ENCODE measurements around the gene TUT1.
"Not testable (repeated sequence)": the region's sequence is repeated elsewhere in the genome, so short reads cannot be mapped to it uniquely, and the experiment has no call there.

TUT1 gene

DNA sequence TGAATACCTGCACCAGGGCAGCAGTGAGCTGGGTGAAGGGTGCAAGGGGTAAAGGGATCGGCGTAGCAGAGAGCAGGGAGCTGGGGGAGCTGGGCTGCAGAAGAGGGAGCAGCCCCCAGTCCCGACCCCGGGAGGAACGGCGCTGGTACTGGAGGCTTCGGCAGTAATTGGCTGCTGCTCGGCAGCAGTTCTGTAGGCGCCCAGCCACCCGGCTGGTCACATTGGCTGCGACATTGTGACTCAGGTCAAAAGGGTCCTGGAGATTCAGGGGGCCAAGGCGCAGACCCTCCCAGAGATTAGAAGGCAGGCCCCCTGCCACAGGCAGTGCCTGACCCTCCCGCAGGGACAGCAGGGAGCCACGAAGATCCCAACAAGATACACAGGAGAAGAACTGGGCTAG, 15.5 kb downstream of the TUT1 start:
- Histone ChIP-seq H3K27ac (ENCODE audit: low read length) (peak overlapping the region; percentile 91), H3K9me3 (ENCODE audit: control insufficient read depth in 2 of 2, low read length in 2 of 2) (no peaks in the 10 kb centered on the region), H3K27me3 (ENCODE audit: control insufficient read depth in 1 of 2, insufficient read depth in 2 of 2, low read length in 2 of 2) (no peaks in the 10 kb centered on the region), H3K4me1 (ENCODE audit: control insufficient read depth, insufficient read depth, low read length) (peaks cover 37% of the 10 kb centered on the region), H3K36me3 (ENCODE audit: control insufficient read depth in 2 of 2, insufficient read depth in 2 of 2, low read length in 2 of 2) (peaks cover 22 to 28% of the 10 kb centered on the region in 2 donors), H3K9ac (ENCODE audit: low read length in 2 of 2) (no peak overlapping the region), H3K4me3 (ENCODE audit: low read length in 2 of 2) (no peak overlapping the region)

DNA sequence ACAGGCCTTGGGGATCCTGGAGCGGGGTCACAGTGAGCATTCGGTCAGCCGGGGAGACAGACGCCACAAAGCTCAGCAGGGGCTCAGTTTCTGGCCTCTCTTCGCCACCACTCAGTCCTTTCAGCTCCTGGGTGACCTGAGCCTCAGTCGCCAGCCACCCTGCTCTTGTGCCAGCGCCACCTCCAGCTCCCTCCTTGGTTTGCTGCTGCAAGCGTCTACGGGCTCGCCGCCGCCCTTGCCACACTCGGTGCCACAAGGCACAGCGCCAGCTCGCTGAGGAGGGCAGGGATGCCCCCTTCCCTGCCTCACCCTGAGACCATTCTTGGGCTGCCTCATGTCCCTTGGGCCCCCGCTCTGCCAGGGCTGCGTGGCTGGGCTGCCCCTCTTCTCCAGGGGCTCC, 16.2 kb downstream of the TUT1 start:
- peaks cover 27 to 31% of the 10 kb centered on the region in 2 donors for H3K36me3 ChIP-seq (ENCODE audit: control insufficient read depth in 2 of 2, insufficient read depth in 2 of 2, low read length in 2 of 2)
- peak overlapping the region; percentile 91 to 97 for H3K4me3 ChIP-seq (ENCODE audit: low read length in 2 of 2)
- H3K27me3 ChIP-seq (ENCODE audit: control insufficient read depth in 1 of 2, insufficient read depth in 2 of 2, low read length in 2 of 2): no peaks in the 10 kb centered on the region
- H3K27ac ChIP-seq (ENCODE audit: low read length): peak overlapping the region; percentile 91
- peaks cover 37% of the 10 kb centered on the region for H3K4me1 ChIP-seq (ENCODE audit: control insufficient read depth, insufficient read depth, low read length)
- no peaks in the 10 kb centered on the region for H3K9me3 ChIP-seq (ENCODE audit: control insufficient read depth in 2 of 2, low read length in 2 of 2)
- H3K9ac ChIP-seq (ENCODE audit: low read length in 2 of 2): peak overlapping the region; percentile 89 to 95

GRCh38 chr11:62574363-62575071, 16.8 kb downstream of the TUT1 start:
- Histone ChIP-seq H3K9me3 (ENCODE audit: control insufficient read depth in 2 of 2, low read length in 2 of 2) (no peaks in the 10 kb centered on the region), H3K9ac (ENCODE audit: low read length in 2 of 2) (peak overlapping the region; percentile 89 to 95), H3K36me3 (ENCODE audit: control insufficient read depth in 2 of 2, insufficient read depth in 2 of 2, low read length in 2 of 2) (peaks cover 30 to 33% of the 10 kb centered on the region in 2 donors), H3K27ac (ENCODE audit: low read length) (peak overlapping the region; percentile 91), H3K27me3 (ENCODE audit: control insufficient read depth in 1 of 2, insufficient read depth in 2 of 2, low read length in 2 of 2) (no peaks in the 10 kb centered on the region), H3K4me1 (ENCODE audit: control insufficient read depth, insufficient read depth, low read length) (peaks cover 37% of the 10 kb centered on the region), H3K4me3 (ENCODE audit: low read length in 2 of 2) (peak overlapping the region; percentile 91 to 97)

GRCh38 chr11:62573592-62574362, 17.5 kb downstream of the TUT1 start, which contains the start of gene EEF1G:
EEF1G (minus strand) TSS chr11:62573891; CDS start chr11:62573842, 49 bp downstream.
- Histone ChIP-seq H3K36me3 (ENCODE audit: control insufficient read depth in 2 of 2, insufficient read depth in 2 of 2, low read length in 2 of 2) (peaks cover 34 to 38% of the 10 kb centered on the region in 2 donors), H3K27ac (ENCODE audit: low read length) (peak within 1 kb of the TSS; percentile 91), H3K9me3 (ENCODE audit: control insufficient read depth in 2 of 2, low read length in 2 of 2) (no peaks in the 10 kb centered on the region), H3K27me3 (ENCODE audit: control insufficient read depth in 1 of 2, insufficient read depth in 2 of 2, low read length in 2 of 2) (no peaks in the 10 kb centered on the region), H3K4me1 (ENCODE audit: control insufficient read depth, insufficient read depth, low read length) (peaks cover 37% of the 10 kb centered on the region), H3K4me3 (ENCODE audit: low read length in 2 of 2) (peak within 1 kb of the TSS; percentile 91 to 97), H3K9ac (ENCODE audit: low read length in 2 of 2) (peak within 1 kb of the TSS; percentile 92 to 95)

- H3K9ac ChIP-seq (ENCODE audit: low read length in 2 of 2): peak overlapping the region; percentile 72 to 92
- H3K4me3 ChIP-seq (ENCODE audit: low read length in 2 of 2): peak overlapping the region; percentile 66 to 97
- peaks cover 32 to 33% of the 10 kb centered on the region in 2 donors for H3K36me3 ChIP-seq (ENCODE audit: control insufficient read depth in 2 of 2, insufficient read depth in 2 of 2, low read length in 2 of 2)
- no peaks in the 10 kb centered on the region for H3K9me3 ChIP-seq (ENCODE audit: control insufficient read depth in 2 of 2, low read length in 2 of 2)
- H3K27me3 ChIP-seq (ENCODE audit: control insufficient read depth in 1 of 2, insufficient read depth in 2 of 2, low read length in 2 of 2): no peaks in the 10 kb centered on the region
- H3K27ac ChIP-seq (ENCODE audit: low read length): peak overlapping the region; percentile 80
- peaks cover 37% of the 10 kb centered on the region for H3K4me1 ChIP-seq (ENCODE audit: control insufficient read depth, insufficient read depth, low read length)
These were observed 18.2 kb downstream of the TUT1 start for GRCh38 chr11:62573006-62573591.

DNA sequence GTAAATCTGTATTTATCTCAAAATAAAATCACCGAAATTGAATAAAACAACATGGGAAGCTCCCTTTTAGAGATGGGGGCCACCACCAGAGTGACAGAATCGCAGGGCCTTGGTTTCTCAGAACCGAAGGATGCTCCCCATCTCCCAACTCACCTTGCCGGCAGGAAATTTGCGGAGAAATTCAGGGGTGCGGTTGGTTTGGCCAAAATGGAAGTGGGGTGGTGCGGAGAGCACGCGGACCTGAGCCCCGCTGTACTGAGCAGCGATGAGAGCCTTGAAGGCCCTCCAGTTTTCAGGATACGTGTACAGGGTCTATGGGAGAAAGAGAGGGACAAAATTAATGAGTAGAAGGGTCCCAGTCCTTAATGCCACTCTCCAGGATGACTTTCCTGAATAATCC, 18.9 kb downstream of the TUT1 start:
- Histone ChIP-seq H3K4me1 (ENCODE audit: control insufficient read depth, insufficient read depth, low read length) (peaks cover 37% of the 10 kb centered on the region), H3K9me3 (ENCODE audit: control insufficient read depth in 2 of 2, low read length in 2 of 2) (no peaks in the 10 kb centered on the region), H3K36me3 (ENCODE audit: control insufficient read depth in 2 of 2, insufficient read depth in 2 of 2, low read length in 2 of 2) (peaks cover 32% of the 10 kb centered on the region in 2 donors), H3K27ac (ENCODE audit: low read length) (no peak overlapping the region), H3K4me3 (ENCODE audit: low read length in 2 of 2) (peak overlapping the region; percentile 66 to 97), H3K27me3 (ENCODE audit: control insufficient read depth in 1 of 2, insufficient read depth in 2 of 2, low read length in 2 of 2) (no peaks in the 10 kb centered on the region), H3K9ac (ENCODE audit: low read length in 2 of 2) (peak overlapping the region; percentile 72 to 92)

DNA sequence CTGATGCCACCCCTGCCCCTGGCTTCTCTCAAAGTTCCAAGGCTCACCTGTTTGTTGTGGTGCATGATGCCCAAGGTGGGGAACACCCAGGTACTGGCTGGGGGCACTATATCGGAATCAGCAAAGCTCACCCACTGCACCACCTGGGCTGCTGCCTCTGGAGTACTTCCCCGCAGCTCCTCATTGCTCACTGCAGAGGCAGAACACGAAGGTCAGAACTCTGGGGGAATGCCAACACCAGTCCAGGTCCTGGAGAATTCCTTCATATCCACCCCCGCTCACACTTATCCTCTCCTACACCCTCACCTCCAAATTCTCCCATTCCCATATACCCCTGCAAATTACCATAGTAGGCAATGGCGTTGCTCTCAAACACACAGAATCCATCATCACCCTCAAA, 19.8 kb downstream of the TUT1 start:
- Histone ChIP-seq H3K4me1 (ENCODE audit: control insufficient read depth, insufficient read depth, low read length) (peaks cover 34% of the 10 kb centered on the region), H3K9ac (ENCODE audit: low read length in 2 of 2) (peak overlapping the region; percentile 6 to 42)
- not testable (repeated sequence) for H3K27ac ChIP-seq (ENCODE audit: low read length)

DNA sequence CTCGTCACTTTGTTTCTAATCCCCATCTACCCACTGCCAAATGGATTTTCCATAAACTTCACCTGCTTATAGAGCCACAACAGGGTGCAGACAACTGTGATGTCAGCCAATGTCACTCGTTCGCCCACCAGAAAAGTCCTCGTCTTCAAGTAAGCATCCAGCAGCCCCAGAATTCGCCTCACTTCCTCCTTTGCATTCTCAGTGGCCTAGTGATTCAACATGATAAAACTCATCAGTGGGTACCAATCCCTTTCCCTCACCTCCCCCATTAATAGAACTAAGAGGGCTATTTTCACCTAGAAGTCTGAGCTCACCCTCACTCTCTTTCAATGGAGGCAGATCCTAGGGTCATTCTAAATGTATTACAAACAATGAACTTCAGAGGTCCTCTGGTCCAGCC, 20.4 kb downstream of the TUT1 start:
- H3K4me3 ChIP-seq (ENCODE audit: low read length in 2 of 2); H3K9ac ChIP-seq (ENCODE audit: low read length in 2 of 2); H3K9me3 ChIP-seq (ENCODE audit: control insufficient read depth in 2 of 2, low read length in 2 of 2); H3K27me3 ChIP-seq (ENCODE audit: control insufficient read depth in 1 of 2, insufficient read depth in 2 of 2, low read length in 2 of 2); H3K27ac ChIP-seq (ENCODE audit: low read length): not testable (repeated sequence)
- Histone ChIP-seq H3K4me1 (ENCODE audit: control insufficient read depth, insufficient read depth, low read length) (peaks cover 30% of the 10 kb centered on the region), H3K36me3 (ENCODE audit: control insufficient read depth in 2 of 2, insufficient read depth in 2 of 2, low read length in 2 of 2) (peaks cover 29 to 42% of the 10 kb centered on the region in 2 donors)

More for the DNA sequence above, 19.8 kb downstream of the TUT1 start:
- H3K36me3 ChIP-seq (ENCODE audit: control insufficient read depth in 2 of 2, insufficient read depth in 2 of 2, low read length in 2 of 2): peaks cover 34 to 37% of the 10 kb centered on the region in 2 donors
- H3K27me3 ChIP-seq (ENCODE audit: control insufficient read depth in 1 of 2, insufficient read depth in 2 of 2, low read length in 2 of 2); H3K9me3 ChIP-seq (ENCODE audit: control insufficient read depth in 2 of 2, low read length in 2 of 2); H3K4me3 ChIP-seq (ENCODE audit: low read length in 2 of 2): not testable (repeated sequence)

DNA sequence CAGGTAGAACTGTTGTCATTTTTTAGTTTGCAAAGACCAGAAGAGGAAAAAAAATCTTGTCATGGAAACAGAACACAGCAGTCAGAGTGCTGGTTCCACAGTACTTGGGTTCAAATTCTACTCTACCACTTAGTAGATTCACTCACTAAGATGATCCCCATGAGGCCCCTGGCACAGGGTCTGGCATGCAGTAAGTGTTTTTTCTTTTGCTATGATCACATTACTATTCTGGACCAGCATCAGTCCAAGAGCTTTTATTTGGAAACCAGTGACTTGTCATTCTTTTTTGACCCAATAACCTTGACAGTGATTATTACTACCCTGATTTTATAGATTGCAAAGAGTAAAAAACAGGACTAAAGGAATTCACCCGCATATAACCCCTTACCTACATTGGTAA, 21.7 kb downstream of the TUT1 start:
- H3K4me3 ChIP-seq (ENCODE audit: low read length in 2 of 2): no peak overlapping the region
- H3K27ac ChIP-seq (ENCODE audit: low read length): no peak overlapping the region
- H3K9me3 ChIP-seq (ENCODE audit: control insufficient read depth in 2 of 2, low read length in 2 of 2): no peaks in the 10 kb centered on the region
- no peaks in the 10 kb centered on the region for H3K27me3 ChIP-seq (ENCODE audit: control insufficient read depth in 1 of 2, insufficient read depth in 2 of 2, low read length in 2 of 2)
- peaks cover 34 to 47% of the 10 kb centered on the region in 2 donors for H3K36me3 ChIP-seq (ENCODE audit: control insufficient read depth in 2 of 2, insufficient read depth in 2 of 2, low read length in 2 of 2)
- no peak overlapping the region for H3K9ac ChIP-seq (ENCODE audit: low read length in 2 of 2)
- H3K4me1 ChIP-seq (ENCODE audit: control insufficient read depth, insufficient read depth, low read length): peaks cover 17% of the 10 kb centered on the region

GRCh38 chr11:62567018-62567633, 24.2 kb downstream of the TUT1 start:
- Histone ChIP-seq H3K4me3 (ENCODE audit: low read length in 2 of 2) (no peak overlapping the region), H3K27me3 (ENCODE audit: control insufficient read depth in 1 of 2, insufficient read depth in 2 of 2, low read length in 2 of 2) (no peaks in the 10 kb centered on the region), H3K9me3 (ENCODE audit: control insufficient read depth in 2 of 2, low read length in 2 of 2) (no peaks in the 10 kb centered on the region), H3K36me3 (ENCODE audit: control insufficient read depth in 2 of 2, insufficient read depth in 2 of 2, low read length in 2 of 2) (peaks cover 42 to 54% of the 10 kb centered on the region in 2 donors), H3K4me1 (ENCODE audit: control insufficient read depth, insufficient read depth, low read length) (no peaks in the 10 kb centered on the region), H3K9ac (ENCODE audit: low read length in 2 of 2) (no peak overlapping the region), H3K27ac (ENCODE audit: low read length) (no peak overlapping the region)

Data from stomach smooth muscle (tissue), 2 donors.